Measurements from ENCODE around the gene NDUFV3. TPM values are rescaled to one million over a fixed set of nuclear protein-coding genes. Genes with fewer than 3 reads are reported as not detected.

Gene NDUFV3
- total and polyA plus RNA-seq, 2 of the 8 experiments (the other 6 are each of a cell fraction or from before 2014, with no cell fraction given): 17.0 to 44.4 TPM

- Histone ChIP-seq H3K23me2 (ENCODE audit: low read depth, low read length) (no peaks in the 10 kb centered on the region), H3K56ac (replicated peaks; ENCODE audit: insufficient read length, low read depth, low read length) (no peak overlapping the region), H2BK5ac (ENCODE audit: low read depth, low read length) (0 out of 2 replicates have a peak overlapping the region, but pooled peaks have one; percentile 30), H3K36me3 (ENCODE audit: control insufficient read depth in 2 of 4, insufficient read depth in 4 of 4, low read length in 3 of 4) (peaks cover 35 to 88% (median 73%) of the 10 kb centered on the region in 4 experiments), H3K18ac (ENCODE audit: extremely low read depth, low read length) (no peak overlapping the region), H3K9me3 (ENCODE audit: insufficient read depth in 2 of 2, low read depth in 1 of 2, low read length in 1 of 2) (no peaks in the 10 kb centered on the region), H3K9ac (replicated peaks in 1 of 4; ENCODE audit: extremely low read depth in 1 of 4, low read depth in 3 of 4, low read length in 3 of 4) (no peak overlapping the region), H3K79me2 (ENCODE audit: control insufficient read depth in 1 of 2, insufficient read depth in 2 of 2, low read length in 2 of 2) (peaks cover 0 to 33% of the 10 kb centered on the region in 2 experiments; a peak in 1 of 4 replicates), H3K14ac (ENCODE audit: insufficient read length) (no peak overlapping the region), H3K79me1 (ENCODE audit: low read depth, low read length) (peaks cover 18% of the 10 kb centered on the region; the same call in 1 of the 2 replicates), H4K8ac (ENCODE audit: extremely low read depth, insufficient read depth, low read length) (no peak overlapping the region), H4K91ac (replicated peaks; ENCODE audit: insufficient read length, low read length) (no peak overlapping the region), H3K4me3 (ENCODE audit: extremely low read depth in 1 of 4, insufficient read depth in 2 of 4, low read depth in 3 of 4, low read length in 4 of 4) (no peak overlapping the region), H2BK15ac (ENCODE audit: low read length) (no peak overlapping the region), H2AFZ (ENCODE audit: low read length) (no peak overlapping the region), H3K4me2 (ENCODE audit: insufficient read depth in 1 of 2, low read depth in 2 of 2, low read length in 2 of 2) (no peak overlapping the region), H3K4me1 (replicated peaks in 1 of 4; ENCODE audit: control insufficient read depth in 3 of 4, insufficient read depth in 4 of 4, low read length in 3 of 4) (no peaks in the 10 kb centered on the region), H3K23ac (ENCODE audit: insufficient read length) (no peak overlapping the region), H4K20me1 (replicated peaks in 1 of 2; ENCODE audit: control insufficient read depth in 1 of 2, insufficient read depth in 2 of 2, low read length in 2 of 2) (peaks cover 14 to 33% of the 10 kb centered on the region in 2 experiments), H2BK12ac (ENCODE audit: low read depth, low read length) (no peak overlapping the region), H3K4ac (replicated peaks; ENCODE audit: insufficient read length, low read depth, low read length) (no peak overlapping the region), H3K27me3 (replicated peaks in 1 of 4; ENCODE audit: control insufficient read depth in 3 of 4, extremely low read depth in 1 of 4, insufficient read depth in 3 of 4, low read length in 3 of 4) (no peaks in the 10 kb centered on the region), H2AK5ac (ENCODE audit: low read depth, low read length) (no peak overlapping the region), H2BK120ac (replicated peaks; ENCODE audit: low read depth, low read length) (no peak overlapping the region), H2BK20ac (ENCODE audit: low read length) (no peak overlapping the region), H4K5ac (ENCODE audit: insufficient read length, low read depth, low read length) (no peak overlapping the region), H3K27ac (ENCODE audit: low read depth, low read length) (no peak overlapping the region)
- ChIA-PET POLR2A (ENCODE audit: partially characterized antibody) (interaction anchor here (0.9 to 4.2 kb wide), 6 partner anchors 12 to 20 kb away, joined by 3 to 21 read pairs (median 5); no protein-coding TSS in a partner anchor), CTCF (ENCODE audit: partially characterized antibody) (interaction anchor here (1.0 to 1.6 kb wide), 3 partner anchors 14 to 63 kb away, joined by 3 to 4 read pairs (median 4); no protein-coding TSS in a partner anchor)
- no peak for DNase-seq (ENCODE audit: low read depth in 1 of 2, low spot score in 2 of 2)
- no peak for FAIRE-seq
- WGBS, 2 experiments (ENCODE audit: extremely low coverage in 1 of 2, insufficient coverage in 1 of 2, insufficient read length in 1 of 2, insufficient replicate concordance in 2 of 2, low coverage in 1 of 2, low lambda C conversion rate in 2 of 2, missing lambda C conversion rate in 1 of 2): 94% methylated on average over 18 of the region's 18 CpGs; no CpG with 5 or more reads in 1 of the 2 experiments
- no peak for TF ChIP-seq CEBPB (IDR thresholded peaks at IDR 0.05; ENCODE audit: low read depth, low read length)
- no peak for TF ChIP-seq RBBP5 (IDR thresholded peaks at IDR 0.05; ENCODE audit: borderline replicate concordance, low read depth, low read length)
- TF ChIP-seq HDAC6 (IDR thresholded peaks at IDR 0.05; ENCODE audit: low read depth, low read length): no peak
- TF ChIP-seq NANOG (IDR thresholded peaks at IDR 0.05; ENCODE audit: insufficient read depth, low read depth, low read length, poor library complexity, severe bottlenecking): no peak
- TF ChIP-seq RXRA (IDR thresholded peaks at IDR 0.05; ENCODE audit: insufficient read depth, low read depth, low read length): no peak
- no peak for TF ChIP-seq CBX5 (IDR thresholded peaks at IDR 0.05; ENCODE audit: low read depth, low read length)
- TF ChIP-seq TEAD4 (IDR thresholded peaks at IDR 0.05; ENCODE audit: low read depth, low read length): no peak
- TF ChIP-seq BACH1 (IDR thresholded peaks at IDR 0.05; ENCODE audit: low read length): no peak
Measured at GRCh38 chr21:42855937-42856335, 37.2 kb upstream of the NDUFV3 start.

Measured in H1 (cell line).